ENCODE results near the gene BCL7A. TPM values are rescaled to one million over a fixed set of nuclear protein-coding genes. Genes with fewer than 3 reads are reported as not detected.

BCL7A gene
- total and polyA plus RNA-seq, 9 of the 15 experiments (the other 6 are each of a cell fraction or from before 2014, with no cell fraction given), result 0.25 to 21.9 (median 14.9) TPM

DNA sequence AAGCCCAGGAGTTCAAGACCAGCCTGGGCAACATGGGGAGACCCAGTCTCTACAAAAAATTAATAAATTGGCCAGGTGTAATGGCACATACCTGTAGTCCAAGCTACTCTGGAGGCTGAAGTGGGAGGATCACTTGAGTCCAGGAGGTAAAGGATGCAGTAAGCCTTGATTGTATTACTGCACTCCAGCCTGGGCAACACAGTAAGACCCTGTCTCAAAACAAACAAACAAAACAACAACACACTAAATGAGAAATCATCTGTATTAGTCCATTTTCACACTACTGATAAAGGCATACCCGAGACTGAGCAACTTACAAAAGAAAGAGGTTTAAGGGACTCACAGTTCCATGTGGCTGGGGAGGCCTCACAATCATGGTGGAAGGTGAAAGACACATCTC lies 52.1 kb downstream of the BCL7A start:
- intact Hi-C loops (cut with micrococcal nuclease), result no loop called here

More for the DNA sequence above, 52.1 kb downstream of the BCL7A start:
- BruUV-seq (replicated peaks), result TSS peak; percentile 22
- no peak for DNase-seq (ENCODE audit: extremely low read depth in 1 of 4, low spot score in 3 of 4)
- Histone ChIP-seq H3K9ac (ENCODE audit: insufficient read depth in 1 of 2, low read depth in 2 of 2, low read length in 2 of 2) (no peak overlapping the region), H3K9me3 (replicated peaks; ENCODE audit: control insufficient read depth, insufficient read depth, low read depth, low read length) (no peaks in the 10 kb centered on the region), H4K20me1 (replicated peaks; ENCODE audit: control insufficient read depth, insufficient read depth, low read length) (no peaks in the 10 kb centered on the region), H3K4me3 (no peak overlapping the region), H3K9me1 (ENCODE audit: control insufficient read depth, insufficient read depth, low read length) (no peaks in the 10 kb centered on the region), H3K79me2 (ENCODE audit: control insufficient read depth, insufficient read depth, low read length) (peaks cover 13% of the 10 kb centered on the region; the same call in 2 of the 3 replicates), H3K27me3 (ENCODE audit: control insufficient read depth in 2 of 2, insufficient read depth in 2 of 2, low read length in 2 of 2) (no peaks in the 10 kb centered on the region), H3K27ac (ENCODE audit: extremely low read depth, low read depth, low read length) (no peak overlapping the region), H3K4me2 (ENCODE audit: insufficient read depth, low read length) (no peak overlapping the region), H2AFZ (ENCODE audit: low read depth, low read length) (no peak overlapping the region), H3K36me3 (ENCODE audit: control insufficient read depth, insufficient read depth, low read length) (peaks cover 7% of the 10 kb centered on the region; the same call in 2 of the 3 replicates), H3K4me1 (replicated peaks in 1 of 2; ENCODE audit: control insufficient read depth in 2 of 2, insufficient read depth in 2 of 2, low read length in 2 of 2) (peaks cover 21 to 35% of the 10 kb centered on the region in 2 experiments; a peak in 4 of 5 replicates)
- ChIA-PET POLR2A (interaction anchor here (0.9 to 3.2 kb wide), 4 partner anchors 9 to 23 kb away, joined by 3 to 14 read pairs (median 4); no protein-coding TSS in a partner anchor), CTCF (ENCODE audit: low intra/inter-chr PET ratio) (no interaction called here)
- no peak for ATAC-seq
- FAIRE-seq, result no peak
- 76% methylated on average over 1 of the region's 1 CpG for WGBS (ENCODE audit: insufficient coverage, low coverage, missing lambda C conversion rate)
- in situ Hi-C loops (cut with MboI), result no loop called here
- TF ChIP-seq ZNF121 (CRISPR knock-in tag; conservative IDR thresholded peaks at IDR 0.05) (peak; percentile 59), EP300 (IDR thresholded peaks at IDR 0.05; ENCODE audit: low read length) (no peak), NCOA2 (IDR thresholded peaks at IDR 0.05; ENCODE audit: partially characterized antibody in 2 of 2) (no peak), CHD2 (IDR thresholded peaks at IDR 0.05; ENCODE audit: low read depth, low read length) (no peak), BCOR (IDR thresholded peaks at IDR 0.05) (peak; percentile 36; the same call in 1 of the 2 replicates), FOXJ3 (CRISPR knock-in tag; IDR thresholded peaks at IDR 0.05) (no peak), KAT2B (IDR thresholded peaks at IDR 0.05; ENCODE audit: low read depth, low read length) (no peak), RBFOX2 (IDR thresholded peaks at IDR 0.05; ENCODE audit: low read depth, low read length) (no peak), KAT7 (CRISPR knock-in tag; IDR thresholded peaks at IDR 0.05; ENCODE audit: borderline replicate concordance) (no peak), POLR2B (IDR thresholded peaks at IDR 0.05; ENCODE audit: low read depth, partially characterized antibody) (peak; percentile 26), MTA3 (IDR thresholded peaks at IDR 0.05; ENCODE audit: borderline replicate concordance) (no peak)
